DND-41 (cell line): ENCODE data around the gene STX4.

Source experiments
- CTCF ChIP-seq: IDR thresholded peaks from 2 replicates; pipeline ENCODE4 v1.5.1; 2012; ENCODE audit warnings: borderline replicate concordance, low read length, moderate library complexity, mild to moderate bottlenecking; ENCODE audit not compliant: poor library complexity, severe bottlenecking; ENCODE audit errors: extremely low read depth
- EZH2 ChIP-seq: IDR thresholded peaks from 3 replicates; pipeline ENCODE4 v1.6.1; 2012; ENCODE audit warnings: borderline replicate concordance, low read depth, mild to moderate bottlenecking, moderate library complexity, low read length, inconsistent platforms; ENCODE audit not compliant: severe bottlenecking

DNA sequence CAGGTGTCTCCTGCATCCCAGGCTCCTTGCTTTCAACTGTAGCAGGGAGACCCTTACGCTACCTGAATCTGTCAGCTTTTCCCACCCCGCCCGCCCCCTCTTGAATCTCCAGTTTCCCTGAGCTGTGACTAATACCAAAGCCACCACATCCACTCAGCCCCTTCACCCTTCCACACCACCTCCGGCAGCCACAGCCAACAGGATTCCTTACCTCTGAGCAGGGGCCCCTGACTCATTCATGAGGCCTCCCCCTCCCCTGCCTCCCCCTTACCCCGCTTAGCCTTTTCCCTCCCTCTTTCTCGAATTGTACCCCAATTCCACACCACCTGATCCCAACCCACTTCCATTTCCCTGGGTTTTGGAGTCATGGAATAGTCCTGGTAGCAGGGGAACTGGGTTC lies 25.2 kb upstream of the STX4 start:
- TF ChIP-seq CTCF (no peak), EZH2 (no peak)
